GM19324 (cell line): ENCODE data around the gene AIP.
"Not testable (repeated sequence)": the region's sequence is repeated elsewhere in the genome, so short reads cannot be mapped to it uniquely, and the experiment has no call there.

Source experiments
- ATAC-seq: cut with Tn5 transposase; IDR thresholded peaks from one replicate; pipeline ENCODE4 v1.9.1; 2021; ENCODE audit warnings: mild to moderate bottlenecking, moderate library complexity; ENCODE audit not compliant: unreplicated experiment, low FRiP score

Gene AIP

GRCh38 chr11:67505605-67506396 lies 23.0 kb downstream of the AIP start:
- ATAC-seq: no peak

GRCh38 chr11:67506426-67507051 lies 23.7 kb downstream of the AIP start:
- no peak for ATAC-seq

GRCh38 chr11:67507242-67507863 lies 24.5 kb downstream of the AIP start:
- ATAC-seq: no peak

- ATAC-seq: peak; percentile 84
Measured at GRCh38 chr11:67507864-67508485, 25.1 kb downstream of the AIP start, which contains the start of gene CDK2AP2. Gene CDK2AP2, minus strand, starts transcription at chr11:67508162. Its CDS starts 80 bp downstream, at chr11:67508082.

- ATAC-seq: peak; percentile 42
Measured at GRCh38 chr11:67508486-67509121, 25.8 kb downstream of the AIP start.

- no peak for ATAC-seq
Measured at GRCh38 chr11:67510023-67510345, 27.2 kb downstream of the AIP start.

GRCh38 chr11:67511558-67511957 lies 28.7 kb downstream of the AIP start:
- ATAC-seq: not testable (repeated sequence)

GRCh38 chr11:67514116-67514515 lies 31.3 kb downstream of the AIP start:
- no peak for ATAC-seq

GRCh38 chr11:67516806-67517205 lies 34.0 kb downstream of the AIP start:
- ATAC-seq: no peak

GRCh38 chr11:67517784-67518552 lies 35.1 kb downstream of the AIP start:
- ATAC-seq: no peak

- ATAC-seq: no peak
Measured at GRCh38 chr11:67519726-67520125, 36.9 kb downstream of the AIP start.

GRCh38 chr11:67520856-67521824 lies 38.3 kb downstream of the AIP start:
- no peak for ATAC-seq

GRCh38 chr11:67521924-67522323 lies 39.1 kb downstream of the AIP start:
- no peak for ATAC-seq

- no peak for ATAC-seq
Measured at GRCh38 chr11:67522338-67522737, 39.5 kb downstream of the AIP start.

GRCh38 chr11:67522844-67523555 lies 40.2 kb downstream of the AIP start, which contains the start of gene CABP2:
Gene CABP2, minus strand, starts transcription at chr11:67523446. Its CDS starts 120 bp downstream, at chr11:67523326.
- ATAC-seq: no peak

GRCh38 chr11:67523556-67524479 lies 41.0 kb downstream of the AIP start:
- no peak for ATAC-seq

GRCh38 chr11:67524480-67524808 lies 41.6 kb downstream of the AIP start:
- ATAC-seq: no peak
